A549 (cell line): Measurements from ENCODE around the gene SLC9B1. TPM values are rescaled to one million over a fixed set of nuclear protein-coding genes. Genes with fewer than 3 reads are reported as not detected.
"Not testable (repeated sequence)": the region's sequence is repeated elsewhere in the genome, so short reads cannot be mapped to it uniquely, and the experiment has no call there.

Experiments used
- ATAC-seq, 2 experiments: fragments of 200-7000 bp in 1 of 2; fragments of >200 bp in 1 of 2; cut with Nextera tagmentation in 1 of 2; cut with Tn5 transposase in 1 of 2; 3 replicates each; pipeline versions ENCODE4 v1.8.0 to v1.9.1; 2018 to 2020; ENCODE audit warnings: mild to moderate bottlenecking in 1 of 2, moderate library complexity in 1 of 2
- CTCF ChIA-PET: fragments of 300-600 bp; sonication (Branson Sonifier 250); formaldehyde crosslinking; extraction: SDS; loops from one replicate; lab custom pipeline; 2021; ENCODE audit warnings: antibody characterized with exemption, inconsistent platforms; lab: Yijun Ruan, JAX
- POLR2A ChIA-PET: fragments of 350-600 bp; formaldehyde crosslinking; extraction: SDS; loops from one replicate; lab custom pipeline; 2021; ENCODE audit warnings: antibody characterized with exemption, inconsistent platforms; lab: Yijun Ruan, JAX
- DNase-seq, 2 experiments: peaks; one replicate each; pipeline versions ENCODE4 v3.0.0 to v3.0.0-alpha.2; 2011 to 2016; ENCODE audit warnings: low read depth in 1 of 2, low spot score in 1 of 2
- FAIRE-seq: peaks from 2 replicates; lab custom pipeline; 2011; peaks lifted over from hg19 to GRCh38; lab: Jason Lieb, UNC
- H3K27ac ChIP-seq, 2 experiments: fragments of >200 bp; sonication (Bioruptor Twin); formaldehyde crosslinking; 3 replicates each; pipeline ENCODE4 v1.5.1; 2016 to 2017
- H3K4me1 ChIP-seq: fragments of >200 bp; sonication (Bioruptor Twin); formaldehyde crosslinking; 3 replicates; pipeline ENCODE4 v1.6.1; 2016
- H3K4me2 ChIP-seq: fragments of >200 bp; sonication (Bioruptor Twin); formaldehyde crosslinking; 3 replicates; pipeline ENCODE4 v1.6.1; 2016
- H3K4me3 ChIP-seq: fragments of >200 bp; sonication (Bioruptor Twin); formaldehyde crosslinking; 3 replicates; pipeline ENCODE4 v1.5.1; 2016
- H3K9me3 ChIP-seq: fragments of >200 bp; sonication (Bioruptor Twin); formaldehyde crosslinking; 3 replicates; pipeline ENCODE4 v1.6.1; 2016
- ATOH8 ChIP-seq: fragments of 250-450 bp; sonication (Bioruptor Pico); IDR thresholded peaks from 2 replicates; pipeline ENCODE4 v1.5.0; 2020; ENCODE audit warnings: low read depth, mild to moderate bottlenecking, moderate library complexity
- BCL3 ChIP-seq: fragments of >200 bp; sonication (Bioruptor Twin); formaldehyde crosslinking; IDR thresholded peaks from 3 replicates; pipeline ENCODE4 v1.6.1; 2016
- CBX8 ChIP-seq: fragments of 200-600 bp; sonication (generic); IDR thresholded peaks from 2 replicates; pipeline ENCODE4 v1.6.1; 2016
- CEBPB ChIP-seq, 2 experiments: fragments of >200 bp in 1 of 2; sonication (Bioruptor Twin) in 1 of 2; formaldehyde crosslinking in 1 of 2; IDR thresholded peaks; 2 replicates each; pipeline ENCODE4 v1.6.1; 2012 to 2016
- CHD2 ChIP-seq: fragments of 150-350 bp; IDR thresholded peaks from 2 replicates; pipeline ENCODE4 v1.6.1; 2014; ENCODE audit warnings: low read length; ENCODE audit not compliant: partially characterized antibody
- CHD4 ChIP-seq: fragments of 200-600 bp; sonication (generic); IDR thresholded peaks from 2 replicates; pipeline ENCODE4 v1.6.1; 2016; ENCODE audit warnings: antibody characterized with exemption, mild to moderate bottlenecking, borderline replicate concordance
- E2F6 ChIP-seq: IDR thresholded peaks from 2 replicates; pipeline ENCODE4 v1.6.1; 2012; ENCODE audit warnings: low read depth, borderline replicate concordance
- EHF ChIP-seq: fragments of 250-450 bp; sonication (Bioruptor Pico); IDR thresholded peaks from 2 replicates; pipeline ENCODE4 v1.5.0; 2020; ENCODE audit warnings: mild to moderate bottlenecking
- FOSL2 ChIP-seq, 2 experiments: fragments of 450-650 bp in 1 of 2; fragments of >200 bp in 1 of 2; sonication (Bioruptor Twin) in 1 of 2; formaldehyde crosslinking; IDR thresholded peaks; 2 replicates each; pipeline versions ENCODE4 v1.5.0 to v1.6.1; 2016 to 2020; ENCODE audit warnings: mild to moderate bottlenecking in 1 of 2, moderate library complexity in 1 of 2
- HMGXB4 ChIP-seq: fragments of 250-450 bp; sonication (Bioruptor Pico); IDR thresholded peaks from 2 replicates; pipeline ENCODE4 v1.5.0; 2021; ENCODE audit warnings: mild to moderate bottlenecking, moderate library complexity, borderline replicate concordance
- HOXA7 ChIP-seq: fragments of 250-450 bp; sonication (Bioruptor Pico); IDR thresholded peaks from 2 replicates; pipeline ENCODE4 v1.5.0; 2020; ENCODE audit warnings: mild to moderate bottlenecking, moderate library complexity
- HOXB13 ChIP-seq: fragments of 250-450 bp; sonication (Bioruptor Pico); IDR thresholded peaks from 2 replicates; pipeline ENCODE4 v1.5.0; 2020; ENCODE audit warnings: low read depth, mild to moderate bottlenecking, moderate library complexity
- JUN ChIP-seq, 2 experiments: fragments of >200 bp; sonication (Bioruptor Twin); formaldehyde crosslinking; IDR thresholded peaks; 2 replicates in 1 of 2; 3 replicates in 1 of 2; pipeline ENCODE4 v1.6.1; 2016 to 2017
- MAFK ChIP-seq: fragments of 450-650 bp; IDR thresholded peaks from 2 replicates; pipeline ENCODE4 v1.6.1; 2014; ENCODE audit not compliant: partially characterized antibody
- POLR2A ChIP-seq: IDR thresholded peaks from 2 replicates; pipeline ENCODE4 v1.6.1; 2012; ENCODE audit warnings: mild to moderate bottlenecking, low read length
- RAD21 ChIP-seq, 2 experiments: fragments of >200 bp in 1 of 2; sonication (Bioruptor Twin) in 1 of 2; formaldehyde crosslinking in 1 of 2; IDR thresholded peaks in 1 of 2; conservative IDR thresholded peaks in 1 of 2; 2 replicates in 1 of 2; 3 replicates in 1 of 2; pipeline ENCODE4 v1.6.1; 2012 to 2018; ENCODE audit warnings: inconsistent platforms in 1 of 2
- SREBF2 ChIP-seq: fragments of 450-650 bp; IDR thresholded peaks from 2 replicates; pipeline ENCODE4 v1.6.1; 2014; ENCODE audit warnings: mild to moderate bottlenecking, moderate library complexity
- USF2 ChIP-seq: fragments of 450-650 bp; IDR thresholded peaks from 2 replicates; pipeline ENCODE4 v1.6.1; 2014; ENCODE audit warnings: antibody characterized with exemption
- ZC3H11A ChIP-seq: fragments of 450-650 bp; IDR thresholded peaks from 2 replicates; pipeline ENCODE4 v1.6.1; 2014; ENCODE audit warnings: antibody characterized with exemption, mild to moderate bottlenecking
- ZSCAN20 ChIP-seq: fragments of 250-450 bp; sonication (Bioruptor Pico); IDR thresholded peaks from 2 replicates; pipeline ENCODE4 v1.8.0; 2022; ENCODE audit warnings: mild to moderate bottlenecking, moderate library complexity
- WGBS: methylation state at CpG from one replicate; pipeline ENCODE4 v1.1.6; 2017; ENCODE audit errors: missing lambda C conversion rate; 5-methylcytosine and 5-hydroxymethylcytosine counted together
- polyA plus RNA-seq, 4 experiments: library from polyadenylated mRNA; depleted of rRNA in 3 of 4; stranded (reverse); fragments of >200 nt; fragmentation: RNase III in 1 of 4; extraction: RNeasy Plus Mini Kit Qiagen cat#74134 plus additional on column Dnase treatment in 1 of 4; gene quantifications; 2 replicates in 3 of 4; 3 replicates in 1 of 4; pipeline ENCODE4 v1.2.3, GENCODE V29; 2011 to 2017

The SLC9B1 gene
- polyA plus RNA-seq, 2 of the 4 experiments (the other 2 are of a cell fraction), result 0.09 to 0.39 TPM

GRCh38 chr4:102878901-102879300 lies 140.6 kb downstream of the SLC9B1 start:
- ChIA-PET CTCF (no interaction called here), POLR2A (no interaction called here)
- ATAC-seq, result no peak
- peaks cover 15% of the 10 kb centered on the region; the same call in 1 of the 3 replicates for H3K4me1 ChIP-seq
- DNase-seq, result no peak
- no peak for TF ChIP-seq CHD2
- TF ChIP-seq HMGXB4 (CRISPR knock-in tag), result no peak
- no peak for TF ChIP-seq BCL3
- no peak for TF ChIP-seq ATOH8 (CRISPR knock-in tag)
- no peak for TF ChIP-seq ZSCAN20 (CRISPR knock-in tag)
- no peak for TF ChIP-seq HOXB13 (CRISPR knock-in tag)
- no peak for TF ChIP-seq POLR2A
- no peak for TF ChIP-seq ZC3H11A
- TF ChIP-seq SREBF2, result no peak
- no peak for TF ChIP-seq USF2
- no peak for TF ChIP-seq RAD21 (conservative IDR thresholded peaks at IDR 0.05 in 1 of 2, IDR thresholded peaks at IDR 0.05 in 1 of 2)
- TF ChIP-seq MAFK, result no peak
- no peak for TF ChIP-seq HOXA7 (CRISPR knock-in tag)
- TF ChIP-seq FOSL2 (IDR thresholded peaks at IDR 0.05), result no peak
- TF ChIP-seq FOSL2 (CRISPR knock-in tag; IDR thresholded peaks at IDR 0.05), result no peak
- TF ChIP-seq EHF (CRISPR knock-in tag), result no peak
- TF ChIP-seq CHD4, result no peak
- TF ChIP-seq JUN (IDR thresholded peaks at IDR 0.05), result no peak
- TF ChIP-seq CBX8, result no peak
- no peak for TF ChIP-seq E2F6
- FAIRE-seq, result no peak
- H3K4me2 ChIP-seq, result peak overlapping the region; percentile 59
- H3K4me3 ChIP-seq, result no peak overlapping the region
- 88% methylated on average over 3 of the region's 3 CpGs for WGBS
- H3K27ac ChIP-seq, result peak overlapping the region; percentile 57 to 71; a peak in 5 of 6 replicates
- peaks cover 12% of the 10 kb centered on the region; the same call in 2 of the 3 replicates for H3K9me3 ChIP-seq

GRCh38 chr4:102878349-102878748 lies 141.2 kb downstream of the SLC9B1 start:
- Histone ChIP-seq H3K27ac (peak overlapping the region; percentile 57 to 71; a peak in 5 of 6 replicates), H3K9me3 (peaks cover 12% of the 10 kb centered on the region; the same call in 2 of the 3 replicates), H3K4me2 (peak overlapping the region; percentile 59), H3K4me1 (peaks cover 15% of the 10 kb centered on the region; the same call in 1 of the 3 replicates)
- POLR2A ChIA-PET, FAIRE-seq, H3K4me3 ChIP-seq, CTCF ChIA-PET, ATAC-seq: not testable (repeated sequence)
- 60% methylated on average over 4 of the region's 4 CpGs for WGBS
- DNase-seq, result peak in 1 of 2 experiments; percentile 59
- TF ChIP-seq CEBPB (IDR thresholded peaks at IDR 0.05), result peak in 1 of 2 experiments; percentile 40; a peak in 1 of 4 replicates
